Cortex of kidney (tissue), 1 donor: ENCODE data around the gene CPN2.

Source experiments
- DNase-seq: peaks from one replicate; lab custom pipeline; 2025; lab: John Stamatoyannopoulos, UW

Gene CPN2

DNA sequence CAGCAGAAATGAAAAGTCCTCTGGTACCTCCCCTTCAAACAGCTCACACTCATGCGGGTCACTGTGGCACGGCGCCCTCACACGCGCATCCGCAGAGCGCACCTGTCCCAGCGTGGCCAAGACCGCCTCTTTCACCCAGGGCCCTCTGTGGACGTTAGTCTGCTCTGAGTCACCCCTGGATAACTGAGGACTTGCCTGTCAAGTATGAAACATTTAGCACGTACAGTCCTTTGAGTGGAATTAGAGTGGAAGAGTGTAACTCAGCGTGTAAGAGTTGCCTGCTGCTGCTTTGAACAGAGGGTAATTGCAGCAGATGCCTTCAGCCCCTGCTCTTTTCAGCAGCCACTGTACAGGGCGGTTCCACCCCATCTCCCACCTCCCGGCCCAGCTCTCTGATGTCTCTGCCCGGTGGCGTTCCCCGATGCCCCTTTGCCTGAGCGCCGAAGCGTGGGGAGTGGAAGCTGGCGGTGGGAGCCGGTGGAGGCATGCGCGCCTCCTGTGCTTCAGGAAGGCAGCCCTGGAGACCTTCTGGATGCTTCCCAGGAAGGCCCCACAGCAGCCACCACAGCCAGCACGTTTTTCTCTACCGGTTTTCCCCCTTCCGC lies 23.0 kb downstream of the CPN2 start:
- DNase-seq = no peak

DNA sequence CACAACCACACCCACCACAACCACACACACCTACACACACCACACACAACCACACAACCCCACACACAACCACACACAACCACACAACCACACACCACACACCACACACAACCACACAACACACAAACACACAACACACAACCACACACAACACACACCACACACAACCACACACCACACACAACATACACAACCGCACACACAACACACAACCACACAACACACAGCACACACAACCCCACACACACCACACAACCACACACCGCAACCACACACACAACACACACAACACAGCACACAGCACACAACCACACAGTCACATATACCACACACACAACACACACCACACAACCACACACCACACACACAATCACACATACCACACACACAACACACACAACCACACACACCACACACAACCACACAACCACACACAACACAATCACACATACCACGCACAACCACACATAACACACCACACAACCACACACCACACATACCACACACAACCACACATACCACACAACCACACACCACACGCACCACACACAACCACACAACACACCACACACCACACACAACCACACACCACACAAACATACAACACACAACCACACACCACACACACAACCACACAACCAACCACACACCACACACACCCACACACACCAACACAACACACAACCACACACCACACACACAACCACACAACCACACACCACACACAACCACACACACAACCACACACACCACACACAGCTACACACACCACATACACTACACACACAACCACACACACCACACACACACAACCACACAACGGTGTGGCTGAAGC lies 23.7 kb downstream of the CPN2 start:
- no peak for DNase-seq

DNA sequence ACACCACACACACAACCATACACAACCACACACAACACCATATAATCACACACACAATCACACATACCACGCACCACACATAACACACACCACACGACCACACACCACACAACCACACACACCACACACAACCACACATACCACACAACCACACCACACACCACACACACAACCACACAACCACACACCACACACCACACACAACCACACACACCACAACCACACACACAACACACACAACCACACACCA lies 24.2 kb downstream of the CPN2 start:
- DNase-seq = no peak

DNA sequence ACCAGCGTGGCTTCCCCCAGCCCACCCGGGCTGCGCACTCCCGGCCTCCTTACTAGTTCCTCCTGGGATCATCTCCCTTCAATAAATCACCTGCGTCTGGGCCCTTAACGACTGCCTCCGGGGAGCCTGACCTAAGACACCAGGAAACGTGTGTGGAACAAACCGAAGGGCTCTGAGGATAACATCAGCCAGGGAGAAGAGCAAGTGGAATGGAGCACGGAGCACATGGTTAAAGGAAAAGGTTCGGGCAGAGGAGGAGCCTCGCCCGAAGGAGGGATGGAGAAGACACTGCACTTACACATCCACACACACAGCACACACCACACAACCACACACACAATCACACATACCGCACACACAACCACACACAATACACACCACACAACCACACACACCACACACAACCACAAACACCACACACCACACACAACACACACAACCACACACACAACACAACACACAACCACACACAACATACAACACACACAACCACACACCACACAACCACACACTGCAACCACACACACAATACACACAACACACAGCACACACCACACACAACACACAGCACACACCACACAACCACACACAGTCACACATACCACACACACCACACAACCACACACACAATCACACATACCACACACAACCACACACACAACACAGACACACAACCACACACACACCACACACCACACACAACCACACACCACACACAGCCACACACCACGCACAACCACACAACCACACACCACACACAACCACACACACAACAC lies 24.7 kb downstream of the CPN2 start:
- no peak for DNase-seq

DNA sequence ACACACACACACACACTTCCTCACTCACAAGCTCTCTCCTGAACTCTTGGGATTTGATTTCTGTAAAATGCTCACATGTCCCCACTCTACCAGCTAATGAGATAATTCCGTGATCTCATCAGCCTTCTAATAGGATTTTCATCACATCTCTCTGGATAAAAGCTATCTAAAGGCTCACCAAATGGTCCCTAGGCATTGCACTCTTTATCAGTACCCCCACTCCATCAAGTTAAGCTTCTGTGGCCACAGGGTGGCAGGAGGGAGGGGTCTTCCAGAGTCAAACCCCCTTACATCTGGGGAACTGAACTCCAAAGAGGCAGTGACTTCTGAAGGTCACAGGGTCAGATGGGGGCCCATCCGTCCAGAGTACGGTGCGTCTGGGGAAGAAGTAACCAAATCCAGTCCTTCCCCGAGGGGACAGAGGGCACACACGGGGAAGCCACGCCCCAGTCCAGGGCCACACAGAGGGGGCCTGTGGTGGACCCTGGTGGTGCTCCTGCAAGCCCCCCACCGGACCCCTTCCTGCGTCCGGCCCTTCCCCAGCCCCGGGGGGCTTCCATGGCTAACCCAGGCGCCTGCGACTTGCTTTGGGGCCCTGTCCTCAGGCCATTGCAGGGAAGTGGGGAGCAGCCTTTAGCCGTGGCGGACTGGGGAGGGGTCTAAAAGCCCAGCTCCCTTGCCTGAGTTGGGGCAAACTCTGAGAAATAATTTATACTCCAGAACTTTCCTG lies 25.5 kb downstream of the CPN2 start:
- no peak for DNase-seq

DNA sequence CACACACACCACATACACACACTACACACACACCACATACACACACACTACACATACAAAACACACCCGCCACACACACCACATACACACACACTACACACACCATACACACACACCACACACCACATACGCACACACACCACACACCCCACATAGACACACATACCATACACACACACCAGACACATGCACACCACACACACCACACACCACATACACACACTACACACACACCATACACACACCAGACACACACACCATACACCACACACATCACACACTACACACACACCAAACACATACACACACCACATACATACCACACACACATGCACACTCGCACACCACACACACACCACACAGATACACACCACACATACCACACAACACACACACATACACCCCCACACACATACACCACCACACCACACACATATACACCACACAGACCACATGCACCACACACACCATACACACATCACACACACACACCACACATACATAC lies 26.3 kb downstream of the CPN2 start:
- no peak for DNase-seq

DNA sequence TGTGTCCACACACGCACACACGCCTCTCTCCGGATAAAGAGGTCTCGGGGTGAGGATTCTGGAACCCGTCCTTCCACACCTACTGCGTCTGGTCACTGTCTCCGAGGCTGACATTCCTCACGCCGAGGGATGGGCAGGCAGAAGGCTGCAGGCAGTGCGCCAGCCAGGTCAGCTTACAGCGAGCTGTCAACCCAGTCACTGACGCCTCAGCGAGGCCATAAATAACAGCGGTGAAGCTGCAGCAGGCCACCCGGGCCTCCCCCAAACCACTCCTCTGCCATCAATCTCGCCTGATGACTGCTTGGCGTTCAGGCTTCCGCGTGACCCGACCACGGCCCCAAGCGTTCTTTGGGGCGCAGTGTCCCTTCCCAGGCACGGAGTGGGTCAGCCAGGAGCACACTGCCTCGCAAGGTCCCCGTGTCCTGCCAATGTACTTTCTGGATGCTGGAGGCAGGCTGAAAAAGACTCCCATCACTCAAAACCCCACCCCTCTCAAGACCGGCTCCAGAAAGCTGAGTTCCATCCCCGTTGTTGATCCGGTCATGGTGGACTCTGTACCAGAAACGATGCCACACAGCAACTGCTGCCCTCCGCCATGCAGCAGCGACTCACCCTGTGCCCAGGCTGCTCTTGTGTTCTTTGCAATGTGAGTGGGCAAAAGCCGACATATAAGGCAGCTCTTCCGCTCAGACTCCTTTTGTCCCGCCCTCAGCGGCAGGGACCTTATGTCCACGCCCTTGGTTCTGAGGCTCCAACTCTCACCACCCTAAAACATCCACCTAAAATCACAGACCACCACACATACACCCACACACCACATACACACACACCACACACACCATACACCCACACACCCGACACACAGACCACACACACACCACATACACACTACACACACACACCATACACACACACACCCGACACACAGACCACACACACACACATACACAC lies 27.1 kb downstream of the CPN2 start:
- no peak for DNase-seq

DNA sequence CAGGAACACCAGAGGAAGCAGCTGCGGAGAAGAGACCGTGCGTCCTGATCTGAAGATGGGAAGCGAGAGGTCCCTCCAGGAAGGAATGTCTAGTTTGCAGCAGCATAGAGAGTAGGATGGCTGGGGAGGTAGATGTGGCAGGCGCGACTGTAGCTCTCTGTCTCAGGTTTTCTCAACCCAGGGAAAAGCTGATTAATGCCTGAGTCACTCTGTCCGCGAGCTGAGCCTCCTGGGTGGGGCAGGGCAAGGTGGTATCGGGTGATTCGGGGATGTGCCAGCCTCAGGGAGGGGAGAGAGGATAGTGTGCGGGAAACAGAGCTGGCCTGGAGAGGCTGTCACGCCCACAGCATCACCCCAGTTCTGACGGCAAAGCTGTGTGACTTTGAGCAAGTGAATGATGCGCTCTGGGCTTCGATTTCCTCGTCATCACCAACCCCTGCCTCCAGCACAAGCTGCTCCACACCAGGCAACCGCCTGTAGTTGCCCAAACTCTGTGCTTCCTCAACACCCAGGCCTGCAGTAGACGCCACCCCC lies 28.4 kb downstream of the CPN2 start:
- no peak for DNase-seq

DNA sequence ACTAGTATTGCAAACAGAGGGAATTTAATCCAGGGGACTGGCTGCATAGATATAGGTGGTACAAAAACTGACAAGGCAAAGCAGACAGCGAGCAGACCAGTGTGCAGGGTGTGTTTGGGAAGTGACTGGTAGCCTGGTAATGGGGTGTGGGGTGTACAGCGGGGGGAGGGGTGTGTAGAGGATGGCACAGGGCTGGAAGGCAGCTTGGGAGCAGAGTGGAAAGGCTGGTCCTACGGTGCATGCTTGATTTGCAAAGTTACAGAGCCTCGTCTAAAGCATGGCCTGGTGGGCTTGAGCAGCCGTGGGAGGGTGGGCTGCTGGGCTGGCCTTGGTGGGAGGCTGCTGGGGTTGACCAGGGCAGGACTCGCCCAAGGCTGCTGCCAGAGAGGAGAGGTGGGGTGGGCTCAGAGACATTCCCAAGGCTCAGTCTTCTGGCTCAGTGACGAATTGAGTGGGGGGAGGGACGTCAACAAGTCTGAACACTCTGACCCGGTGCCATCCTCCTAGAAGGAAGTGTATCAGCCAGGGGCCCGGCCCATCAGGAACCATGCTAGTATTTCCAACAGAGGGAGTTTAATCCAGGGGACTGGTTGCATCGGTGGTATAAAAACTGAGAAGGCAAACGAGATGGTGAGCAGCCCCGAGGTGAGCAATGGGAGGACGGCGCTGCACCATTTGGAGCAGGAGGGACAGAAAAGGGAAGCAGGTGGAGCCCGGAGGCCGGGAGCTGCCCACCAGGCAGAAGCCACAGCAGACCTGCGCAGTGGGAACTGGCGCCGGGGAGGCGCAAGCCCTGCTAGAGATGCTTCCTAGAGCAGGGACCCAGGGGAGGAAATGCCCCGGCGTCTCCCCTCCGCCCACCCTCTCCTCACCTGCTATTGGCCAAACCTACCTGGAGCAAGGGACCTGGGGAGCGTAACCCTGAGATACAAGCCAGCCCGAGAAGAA lies 29.2 kb downstream of the CPN2 start:
- DNase-seq = no peak

DNA sequence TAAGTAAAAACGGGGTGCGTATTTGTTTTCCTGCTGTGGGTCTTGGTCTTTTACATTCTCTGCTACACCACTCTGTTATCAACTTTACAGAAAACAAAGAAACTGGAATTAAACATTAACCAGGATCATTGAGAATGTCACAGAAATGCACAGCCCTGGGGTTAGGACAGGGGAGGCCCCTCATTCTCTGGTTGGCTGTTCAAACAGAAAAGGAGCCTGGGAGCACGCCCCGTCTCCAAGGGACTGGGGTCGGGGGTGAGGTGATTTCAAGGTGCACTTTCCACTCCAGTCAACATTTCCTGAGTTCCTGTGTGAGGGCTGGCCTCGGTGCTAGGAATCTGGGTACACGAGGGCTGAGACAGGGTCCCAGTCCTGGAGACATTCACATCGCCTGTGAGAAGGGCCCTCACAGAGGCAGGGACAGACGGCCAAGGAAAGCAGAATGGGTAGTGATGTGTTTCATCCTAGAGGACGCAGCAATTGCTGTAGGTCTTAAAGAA lies 30.3 kb downstream of the CPN2 start:
- DNase-seq = no peak

DNA sequence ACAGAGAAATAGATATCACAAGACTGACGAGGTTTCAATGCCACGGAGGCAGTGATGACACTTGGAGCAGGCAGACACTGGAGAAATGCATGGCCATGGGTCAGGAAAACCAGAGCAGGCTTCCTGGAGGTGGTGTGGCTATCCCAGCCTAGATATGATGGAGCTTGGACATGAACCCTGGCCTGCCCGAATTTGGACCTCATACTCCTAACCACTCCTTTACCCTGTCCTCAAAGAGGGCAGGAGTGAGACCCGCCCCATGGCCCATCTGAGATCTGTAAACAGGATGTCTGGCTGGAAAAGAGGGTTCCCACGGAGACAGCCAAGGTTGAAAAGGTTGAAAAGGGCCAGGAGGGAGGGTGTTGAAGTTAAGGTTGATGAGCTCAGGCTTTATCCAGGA lies 31.0 kb downstream of the CPN2 start:
- DNase-seq = no peak

DNA sequence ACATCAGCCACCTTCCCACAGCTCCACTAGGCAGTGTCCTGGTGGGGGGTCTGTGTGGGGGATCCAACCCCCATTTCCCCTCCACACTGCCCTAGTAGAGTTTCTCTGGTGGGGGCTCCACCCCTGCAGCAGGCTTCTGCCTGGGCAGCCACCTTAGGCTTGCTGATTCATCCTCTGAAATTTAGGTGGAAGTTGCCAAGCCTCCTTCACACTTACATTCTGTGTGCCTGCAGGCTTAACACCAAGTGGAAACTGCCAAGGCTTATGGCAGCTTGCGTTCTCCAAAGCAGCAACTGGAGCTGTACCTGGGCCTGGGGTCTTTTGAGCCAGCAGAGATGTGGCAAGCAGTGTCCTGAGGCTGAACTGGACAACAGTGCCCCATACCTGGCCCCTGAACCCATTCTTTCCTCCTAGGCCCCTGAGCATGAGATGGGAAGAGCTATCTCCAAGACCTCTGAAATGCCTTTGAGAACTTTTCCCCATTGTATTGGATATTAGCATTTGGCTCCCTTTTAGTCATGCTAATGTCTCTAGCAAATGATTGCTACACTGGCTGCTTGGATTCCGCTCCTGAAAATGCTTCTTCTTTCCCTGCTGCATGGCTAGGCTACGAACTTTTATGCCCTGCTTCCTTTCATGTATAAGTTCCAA lies 32.5 kb downstream of the CPN2 start:
- no peak for DNase-seq

DNA sequence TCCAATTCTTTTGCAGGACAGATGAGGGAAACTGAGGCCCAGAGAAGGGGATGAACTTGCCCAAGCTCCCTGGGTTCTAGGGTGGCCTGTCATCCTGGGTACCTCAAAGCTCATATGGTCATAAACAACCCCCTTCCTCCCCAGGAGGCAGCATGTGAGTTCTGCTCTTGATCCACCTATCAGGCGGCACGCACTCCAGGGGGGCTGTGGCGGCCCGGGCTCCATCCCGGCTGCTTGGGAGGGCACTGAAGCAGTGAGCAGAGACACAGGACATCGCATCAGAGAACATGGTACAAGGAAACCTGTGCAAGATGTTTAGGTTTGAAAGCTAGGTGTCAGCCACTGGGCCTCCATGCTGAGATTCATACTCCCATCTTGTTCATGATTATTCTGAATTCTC lies 34.2 kb downstream of the CPN2 start:
- no peak for DNase-seq

DNA sequence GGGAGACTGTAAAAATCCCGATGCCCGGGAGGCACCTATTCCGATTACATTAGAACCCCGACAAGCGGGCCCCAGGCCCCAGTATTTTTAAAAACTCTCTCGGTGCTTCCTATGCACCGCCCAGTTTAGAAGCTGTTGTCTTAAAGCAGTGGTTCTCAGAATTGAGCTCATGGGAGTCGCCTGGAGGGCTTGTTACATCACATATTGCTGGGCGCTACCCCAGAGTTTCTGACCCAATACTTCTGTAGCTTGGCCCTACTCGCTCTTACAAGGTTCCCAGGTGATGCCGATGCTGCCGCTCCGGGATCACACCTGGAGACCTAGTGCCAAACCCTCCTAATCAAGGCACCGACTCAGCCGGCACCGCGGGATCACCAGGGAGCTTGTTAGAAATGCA lies 35.2 kb downstream of the CPN2 start:
- DNase-seq = no peak

DNA sequence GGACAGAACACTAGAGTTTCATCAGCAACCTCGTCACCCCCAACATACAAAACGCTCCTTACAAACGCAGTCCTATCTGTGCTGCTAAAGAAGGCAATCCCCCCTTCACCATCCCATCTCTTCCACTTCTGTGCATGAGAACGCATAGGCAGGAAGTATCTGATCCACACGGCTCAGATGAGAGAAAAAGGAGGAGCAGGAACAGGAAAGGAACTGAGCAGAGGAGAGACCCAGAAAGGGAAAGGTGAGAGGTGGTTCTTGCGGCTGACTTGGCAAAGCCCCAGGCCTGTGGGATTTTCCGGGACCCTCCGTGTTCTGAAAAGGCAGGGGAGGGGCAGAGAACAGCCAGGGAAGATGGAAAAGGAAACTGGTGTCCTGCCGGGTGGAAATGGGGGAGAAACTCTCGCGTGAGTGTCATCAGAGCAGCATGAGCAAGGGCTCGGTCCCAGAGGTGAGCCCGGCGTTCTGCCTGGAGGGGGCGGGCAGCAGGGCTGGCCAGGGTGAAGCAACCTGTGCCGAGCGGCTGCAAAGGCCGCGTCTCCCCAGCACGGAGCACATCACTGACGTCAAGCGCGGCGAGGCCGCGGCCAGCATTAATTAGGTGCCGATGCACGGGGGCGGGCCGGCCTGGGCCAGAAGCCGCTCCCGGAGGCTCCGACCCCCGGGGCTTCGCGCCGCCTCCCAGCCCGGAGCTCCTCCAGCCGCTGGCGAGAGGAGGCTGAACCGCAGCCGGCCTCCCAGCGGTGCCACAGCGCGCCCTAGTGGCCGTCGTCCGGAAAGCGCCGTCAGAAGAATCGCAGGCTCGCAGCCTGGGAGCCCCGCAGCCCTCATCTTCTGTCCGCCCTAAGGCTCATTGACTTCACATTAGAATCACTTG lies 35.8 kb downstream of the CPN2 start:
- peak; percentile 54 for DNase-seq

DNA sequence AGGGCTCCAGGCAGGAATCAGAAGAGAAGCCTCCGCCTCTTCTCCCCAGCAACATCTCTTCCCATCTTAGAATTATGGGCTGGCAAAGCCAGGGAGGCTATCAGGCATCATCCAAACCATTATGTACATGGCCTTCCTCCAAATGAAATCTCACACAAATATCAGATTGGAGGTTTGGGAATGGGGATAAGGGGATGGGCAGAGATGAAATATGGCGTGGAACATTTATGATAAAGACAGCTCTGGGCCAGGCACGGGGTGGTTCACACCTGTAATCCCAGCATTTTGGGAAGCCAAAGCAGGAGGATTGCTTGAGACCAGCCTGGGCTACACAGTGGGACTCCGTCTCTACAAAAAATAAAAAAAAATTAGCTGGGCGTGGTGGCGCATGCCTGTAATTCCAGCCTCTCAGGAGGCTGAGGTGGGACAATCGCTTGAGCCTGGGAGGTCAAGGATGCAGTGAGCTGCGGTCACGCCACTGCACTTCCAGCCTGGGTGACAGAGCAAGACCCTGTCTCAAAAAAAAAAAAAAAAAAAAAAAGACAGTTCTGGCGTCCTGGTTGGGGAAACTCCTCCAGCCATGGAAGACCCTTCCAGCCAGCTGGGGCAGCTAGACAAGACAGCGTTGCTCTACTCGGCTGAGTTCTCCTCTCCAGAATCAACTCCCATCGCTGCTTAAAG lies 36.6 kb downstream of the CPN2 start:
- DNase-seq = no peak

DNA sequence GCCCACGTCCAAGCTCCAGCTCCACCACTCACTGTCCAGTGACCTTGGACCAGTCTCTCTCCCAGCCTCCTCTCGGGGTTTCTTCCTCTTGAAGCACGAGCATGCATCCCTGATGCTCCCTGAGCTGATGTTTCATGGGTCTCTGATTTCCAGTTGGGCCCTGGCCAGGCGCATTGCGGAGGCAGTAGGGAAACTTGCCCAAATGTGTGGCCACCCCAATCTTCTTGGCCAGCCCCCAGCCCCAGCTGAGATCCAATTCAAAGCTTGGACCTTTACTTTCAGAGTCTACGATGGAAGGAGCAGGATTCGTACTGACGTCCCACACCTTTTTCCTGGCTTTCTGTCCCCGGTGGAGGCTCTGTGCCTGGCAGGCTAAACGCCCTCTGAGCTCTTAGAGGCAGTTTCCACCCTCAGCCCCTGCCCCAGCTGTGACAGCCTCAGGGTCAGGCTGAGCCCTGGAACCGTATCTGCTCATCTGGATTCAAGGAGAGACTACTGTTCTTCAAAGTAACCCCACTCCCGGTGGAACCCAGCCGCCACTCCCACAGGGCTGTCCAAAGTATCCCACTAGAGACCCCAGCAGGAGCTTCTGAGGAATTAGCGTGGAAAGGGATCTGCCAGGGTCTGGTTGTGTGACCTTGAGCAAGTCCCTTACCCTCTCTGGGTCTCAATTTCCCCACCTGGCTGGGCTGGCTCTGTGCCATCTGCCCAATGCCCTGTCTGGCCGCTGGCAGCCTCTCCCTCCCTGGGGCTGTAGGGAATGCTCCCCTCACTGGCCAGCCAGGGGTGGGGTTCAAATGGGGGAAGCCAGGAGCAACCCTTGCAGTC lies 37.4 kb downstream of the CPN2 start:
- no peak for DNase-seq
